ES-I3 (cell line): ENCODE results near the gene TMEM205.
A peak's percentile ranks its signal among the peaks of the same experiment; 100 is the strongest.
"Not testable (repeated sequence)": the region's sequence is repeated elsewhere in the genome, so short reads cannot be mapped to it uniquely, and the experiment has no call there.

Experiments
- H3K36me3 ChIP-seq: 2 replicates; pipeline ENCODE4 v1.6.1; 2013; ENCODE audit warnings: mild to moderate bottlenecking, low read length, control low read depth, moderate library complexity; ENCODE audit not compliant: insufficient read depth
- H3K4me1 ChIP-seq: 2 replicates; pipeline ENCODE4 v1.6.1; 2013; ENCODE audit warnings: mild to moderate bottlenecking, control low read depth, low read length; ENCODE audit not compliant: insufficient read depth
- H3K9ac ChIP-seq: 2 replicates; pipeline ENCODE4 v1.6.1; 2013; ENCODE audit warnings: low read depth, mild to moderate bottlenecking, low read length, moderate library complexity
- H3K9me3 ChIP-seq: 2 replicates; pipeline ENCODE4 v1.6.1; 2013; ENCODE audit warnings: mild to moderate bottlenecking, low read length, moderate library complexity; ENCODE audit not compliant: control insufficient read depth, insufficient read depth

Gene TMEM205

GRCh38 chr19:11361037-11361770 is 15.1 kb upstream of the TMEM205 start:
- H3K4me1 ChIP-seq = no peaks in the 10 kb centered on the region; the same call in 1 of the 2 replicates
- no peaks in the 10 kb centered on the region for H3K36me3 ChIP-seq
- H3K9ac ChIP-seq = peak overlapping the region; percentile 35; the same call in 1 of the 2 replicates
- H3K9me3 ChIP-seq = no peaks in the 10 kb centered on the region

DNA sequence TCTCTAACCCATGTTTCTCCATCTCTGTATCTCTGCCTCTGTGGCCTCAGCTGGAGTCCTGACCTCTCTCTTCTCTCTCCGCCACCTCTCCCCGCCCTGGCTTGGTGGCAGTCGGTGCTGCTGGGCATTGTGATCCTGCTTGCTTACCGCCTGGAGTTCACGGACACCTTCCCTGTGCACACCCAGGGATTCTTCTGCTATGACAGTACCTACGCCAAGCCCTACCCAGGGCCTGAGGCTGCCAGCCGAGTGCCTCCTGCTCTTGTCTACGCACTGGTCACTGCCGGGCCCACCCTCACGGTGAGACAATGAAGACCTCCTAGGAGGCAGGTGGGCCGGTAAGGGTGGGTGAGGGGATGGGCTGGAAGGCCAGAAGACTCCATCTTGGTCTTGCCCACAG is 13.4 kb upstream of the TMEM205 start:
- H3K36me3 ChIP-seq = no peaks in the 10 kb centered on the region
- no peaks in the 10 kb centered on the region for H3K9me3 ChIP-seq
- no peaks in the 10 kb centered on the region; the same call in 1 of the 2 replicates for H3K4me1 ChIP-seq
- no peak overlapping the region for H3K9ac ChIP-seq

- no peaks in the 10 kb centered on the region for H3K9me3 ChIP-seq
- no peak overlapping the region for H3K9ac ChIP-seq
- no peaks in the 10 kb centered on the region; the same call in 1 of the 2 replicates for H3K4me1 ChIP-seq
- no peaks in the 10 kb centered on the region for H3K36me3 ChIP-seq
These were observed 10.8 kb upstream of the TMEM205 start for GRCh38 chr19:11356676-11357550.

- H3K9ac ChIP-seq = peak overlapping the region; percentile 25; the same call in 1 of the 2 replicates
- no peaks in the 10 kb centered on the region; the same call in 1 of the 2 replicates for H3K4me1 ChIP-seq
- no peaks in the 10 kb centered on the region for H3K36me3 ChIP-seq
- no peaks in the 10 kb centered on the region for H3K9me3 ChIP-seq
These were observed 10.0 kb upstream of the TMEM205 start for GRCh38 chr19:11356074-11356397.

GRCh38 chr19:11355160-11356073 is 9.3 kb upstream of the TMEM205 start, which contains the start of gene PLPPR2:
PLPPR2 (plus strand) TSS chr19:11355432; CDS start chr19:11357674, 2,242 bp downstream.
- peak within 1 kb of the TSS; percentile 42; the same call in 1 of the 2 replicates for H3K9ac ChIP-seq
- no peaks in the 10 kb centered on the region for H3K36me3 ChIP-seq
- H3K9me3 ChIP-seq = no peaks in the 10 kb centered on the region
- no peaks in the 10 kb centered on the region; the same call in 1 of the 2 replicates for H3K4me1 ChIP-seq

GRCh38 chr19:11354102-11354501 is 8.0 kb upstream of the TMEM205 start:
- not testable (repeated sequence) for H3K9ac ChIP-seq, H3K36me3 ChIP-seq, H3K4me1 ChIP-seq, H3K9me3 ChIP-seq

GRCh38 chr19:11349171-11349570 is 3.1 kb upstream of the TMEM205 start:
- Histone ChIP-seq H3K9ac (no peak overlapping the region), H3K9me3 (no peaks in the 10 kb centered on the region), H3K36me3 (no peaks in the 10 kb centered on the region), H3K4me1 (no peaks in the 10 kb centered on the region)

- no peaks in the 10 kb centered on the region for H3K9me3 ChIP-seq
- no peaks in the 10 kb centered on the region for H3K4me1 ChIP-seq
- no peaks in the 10 kb centered on the region for H3K36me3 ChIP-seq
- H3K9ac ChIP-seq = no peak overlapping the region
These were observed 1.5 kb upstream of the TMEM205 start for GRCh38 chr19:11347546-11348039.

- no peaks in the 10 kb centered on the region for H3K4me1 ChIP-seq
- no peaks in the 10 kb centered on the region for H3K9me3 ChIP-seq
- H3K36me3 ChIP-seq = peaks cover 5% of the 10 kb centered on the region; the same call in 1 of the 2 replicates
- H3K9ac ChIP-seq = peak overlapping the region; percentile 70; the same call in 1 of the 2 replicates
These were observed 805 bp downstream of the TMEM205 start for GRCh38 chr19:11345122-11345803.

DNA sequence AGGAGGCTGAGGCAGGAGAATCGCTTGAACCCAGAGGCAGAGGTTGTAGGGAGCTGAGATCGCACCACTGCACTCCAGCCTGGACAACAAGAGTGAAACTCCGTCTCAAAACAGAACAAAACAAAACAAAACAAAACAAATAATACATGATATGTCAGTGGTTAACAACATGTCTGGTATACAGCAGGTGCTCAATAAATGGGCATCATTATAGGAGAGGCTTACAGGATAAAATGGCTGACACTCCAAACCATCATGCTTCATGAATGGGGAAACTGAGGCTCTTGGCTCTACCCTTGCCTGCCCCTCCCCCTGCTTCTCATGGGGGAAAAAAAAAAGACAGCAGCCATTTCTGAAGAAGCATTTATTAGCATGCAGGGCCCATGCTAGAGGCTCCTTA is 3.6 kb downstream of the TMEM205 start:
- Histone ChIP-seq H3K9me3 (no peaks in the 10 kb centered on the region), H3K36me3 (peaks cover 5% of the 10 kb centered on the region; the same call in 1 of the 2 replicates), H3K4me1 (peaks cover 4% of the 10 kb centered on the region; the same call in 1 of the 2 replicates), H3K9ac (no peak overlapping the region)

DNA sequence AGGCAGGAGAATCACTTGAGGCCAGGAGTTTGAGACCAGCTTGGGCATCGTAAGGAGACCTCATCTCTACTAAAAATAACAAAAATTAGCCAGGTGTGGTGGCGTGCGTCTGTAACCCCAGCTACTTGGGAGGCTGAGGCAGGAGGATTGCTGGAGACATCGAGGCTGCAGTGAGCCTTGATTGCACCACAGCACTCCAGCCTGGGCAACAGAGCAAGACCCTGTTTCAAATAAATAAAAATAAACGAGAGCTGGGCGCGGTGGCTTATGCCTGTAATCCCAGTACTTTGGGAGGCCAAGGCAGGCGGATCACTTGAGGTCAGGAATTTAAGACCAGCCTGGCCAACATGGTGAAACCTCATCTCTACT is 6.0 kb downstream of the TMEM205 start:
- H3K9ac ChIP-seq, H3K36me3 ChIP-seq, H3K4me1 ChIP-seq, H3K9me3 ChIP-seq: not testable (repeated sequence)

DNA sequence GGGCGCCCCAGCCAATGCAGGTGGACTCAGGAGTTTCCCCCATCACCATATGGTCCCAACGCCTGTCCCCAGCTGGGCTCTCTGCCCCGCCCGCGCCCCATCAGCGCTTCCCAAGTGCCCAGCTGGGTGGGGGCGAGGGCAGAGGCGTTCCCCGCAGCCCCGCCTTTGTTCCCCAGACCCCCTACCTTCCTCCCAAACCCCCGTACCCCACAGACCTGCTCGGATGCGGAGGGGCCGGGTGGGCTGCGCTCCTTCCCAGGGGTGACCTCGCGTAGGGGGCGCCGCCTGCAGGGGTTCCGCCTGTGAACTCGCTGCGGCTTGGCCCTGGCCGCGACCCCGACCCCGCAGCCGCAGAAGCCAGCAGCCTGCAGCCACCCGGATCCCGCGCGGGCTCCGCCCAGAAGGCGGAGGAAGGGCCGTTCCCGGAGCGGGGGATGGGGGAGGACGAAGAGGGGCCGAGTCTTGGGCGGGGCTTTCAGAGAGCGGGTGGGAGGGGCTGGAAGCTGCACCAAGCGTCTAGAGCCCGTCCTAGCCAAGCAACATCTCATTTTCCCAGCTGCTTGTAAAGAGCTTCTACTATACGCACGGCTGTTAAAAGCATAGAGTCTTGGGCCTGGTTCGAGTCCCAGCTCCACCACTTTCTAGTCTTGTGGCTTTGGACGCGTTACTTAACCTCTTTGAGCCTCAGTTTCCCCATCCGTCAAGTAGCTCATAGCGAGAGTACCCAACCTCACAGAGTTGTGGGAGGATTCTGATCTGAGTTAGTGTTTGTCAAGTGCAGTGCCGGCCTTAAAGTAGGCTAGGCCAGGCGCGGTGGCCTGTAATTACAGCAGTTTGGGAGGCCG is 6.6 kb downstream of the TMEM205 start, which contains the start of gene RAB3D:
Gene RAB3D, minus strand, starts transcription at position 404 of the 845 bp plus-strand sequence. CDS start 2,258 bp downstream, outside the sequence.
- Histone ChIP-seq H3K9me3 (no peaks in the 10 kb centered on the region), H3K4me1 (peaks cover 4% of the 10 kb centered on the region; the same call in 1 of the 2 replicates), H3K36me3 (peaks cover 5% of the 10 kb centered on the region; the same call in 1 of the 2 replicates), H3K9ac (peak within 1 kb of the TSS; percentile 58)
